SK-N-SH (cell line): ENCODE measurements around the gene BRD3. TPM values are rescaled to one million over a fixed set of nuclear protein-coding genes. Genes with fewer than 3 reads are reported as not detected.

Experiments
- CTCF ChIA-PET: fragments of 300-600, 350-600 bp; formaldehyde crosslinking; extraction: SDS; loops from one replicate; lab custom pipeline; 2021; lab: Yijun Ruan, JAX
- POLR2A ChIA-PET: fragments of 350-600 bp; sonication (Branson Sonifier 250); formaldehyde crosslinking; extraction: SDS; loops from one replicate; lab custom pipeline; 2020; ENCODE audit warnings: antibody characterized with exemption, inconsistent platforms; lab: Yijun Ruan, JAX
- DNase-seq: peaks from one replicate; pipeline ENCODE4 v3.0.0; 2012
- H2AFZ ChIP-seq: fragments of 200-600 bp; sonication (generic); 2 replicates; pipeline ENCODE4 v1.8.1; 2016; ENCODE audit warnings: antibody characterized with exemption, mild to moderate bottlenecking, low read depth
- H3F3A ChIP-seq: fragments of 200-600 bp; sonication (generic); replicated peaks from 2 replicates; pipeline ENCODE3; 2016; ENCODE audit warnings: antibody characterized with exemption, mild to moderate bottlenecking; ENCODE audit not compliant: insufficient read depth
- H3K27ac ChIP-seq, 2 experiments: fragments of 200-500 bp in 1 of 2; fragments of 200-600 bp in 1 of 2; sonication (Bioruptor generic) in 1 of 2; sonication (generic), shearing (Covaris generic) in 1 of 2; 2 replicates each; pipeline versions ENCODE4 v1.5.1 to v1.6.1; 2014 to 2016; ENCODE audit warnings: low read depth in 2 of 2, inconsistent platforms in 1 of 2, low read length in 1 of 2, mild to moderate bottlenecking in 1 of 2, mixed read lengths in 1 of 2
- H3K27me3 ChIP-seq: fragments of 200-600 bp; sonication (generic), shearing (Covaris generic); 2 replicates; pipeline ENCODE4 v1.6.1; 2016; ENCODE audit warnings: mixed run types; ENCODE audit not compliant: insufficient read depth
- H3K36me3 ChIP-seq, 2 experiments: fragments of 200-500 bp in 1 of 2; fragments of 200-600 bp in 1 of 2; sonication (Bioruptor generic) in 1 of 2; sonication (generic) in 1 of 2; replicated peaks in 1 of 2; 2 replicates each; pipeline versions ENCODE3 to v1.5.1; 2014 to 2016; ENCODE audit warnings: low read length in 1 of 2, mild to moderate bottlenecking in 1 of 2; ENCODE audit not compliant: insufficient read depth in 2 of 2, control insufficient read depth in 1 of 2
- H3K4me1 ChIP-seq, 2 experiments: fragments of 200-500 bp in 1 of 2; fragments of 200-600 bp in 1 of 2; sonication (Bioruptor generic) in 1 of 2; sonication (generic), shearing (Covaris generic) in 1 of 2; 2 replicates each; pipeline versions ENCODE4 v1.5.1 to v1.6.1; 2014 to 2016; ENCODE audit warnings: low read depth in 1 of 2, low read length in 1 of 2, mixed run types in 1 of 2; ENCODE audit not compliant: insufficient read depth in 2 of 2, control insufficient read depth in 1 of 2
- H3K4me2 ChIP-seq: fragments of 200-600 bp; sonication (generic), shearing (Covaris generic); 2 replicates; pipeline ENCODE4 v1.6.1; 2017; ENCODE audit warnings: mixed run types
- H3K4me3 ChIP-seq, 2 experiments: fragments of 200-500 bp in 1 of 2; fragments of 200-600 bp in 1 of 2; sonication (Bioruptor generic) in 1 of 2; sonication (generic), shearing (Covaris generic) in 1 of 2; 2 replicates each; pipeline versions ENCODE4 v1.5.1 to v1.8.1; 2014 to 2016; ENCODE audit warnings: low read depth in 2 of 2, inconsistent platforms in 1 of 2, low read length in 1 of 2, mild to moderate bottlenecking in 1 of 2, mixed read lengths in 1 of 2, moderate library complexity in 1 of 2
- H3K79me2 ChIP-seq: fragments of 200-600 bp; sonication (generic); 2 replicates; pipeline ENCODE4 v1.8.1; 2017; ENCODE audit warnings: mild to moderate bottlenecking; ENCODE audit not compliant: insufficient read depth
- H3K9ac ChIP-seq: fragments of 200-600 bp; sonication (generic); 2 replicates; pipeline ENCODE4 v1.6.1; 2017; ENCODE audit warnings: mixed run types
- H3K9me2 ChIP-seq: fragments of 200-600 bp; sonication (generic); 2 replicates; pipeline ENCODE4 v1.6.1; 2017; ENCODE audit warnings: mixed run types
- H3K9me3 ChIP-seq: fragments of 200-600 bp; sonication (generic); 2 replicates; pipeline ENCODE4 v1.6.1; 2017; ENCODE audit warnings: mixed run types, mild to moderate bottlenecking, moderate library complexity
- H4K20me1 ChIP-seq: fragments of 200-600 bp; sonication (generic); 2 replicates; pipeline ENCODE4 v1.6.1; 2017; ENCODE audit warnings: mild to moderate bottlenecking, mixed run types; ENCODE audit not compliant: insufficient read depth
- ELF1 ChIP-seq: IDR thresholded peaks from 2 replicates; pipeline ENCODE4 v1.4.0; 2012
- EP300 ChIP-seq, 2 experiments: IDR thresholded peaks; 2 replicates each; pipeline versions ENCODE4 v1.4.0 to v1.6.1; 2012; ENCODE audit warnings: borderline replicate concordance in 1 of 2, low read depth in 1 of 2, low read length in 1 of 2
- EZH2phosphoT487 ChIP-seq: fragments of 200-600 bp; sonication (generic); IDR thresholded peaks from 2 replicates; pipeline ENCODE4 v1.6.1; 2017; ENCODE audit warnings: low read depth, mixed run types, mild to moderate bottlenecking, antibody characterized with exemption, moderate library complexity, borderline replicate concordance
- FOXM1 ChIP-seq: IDR thresholded peaks from 2 replicates; pipeline ENCODE4 v1.4.0; 2012; ENCODE audit warnings: low read depth, mild to moderate bottlenecking
- GABPA ChIP-seq: IDR thresholded peaks from 2 replicates; pipeline ENCODE4 v1.4.0; 2012; ENCODE audit warnings: low read depth, mild to moderate bottlenecking
- NFIC ChIP-seq: IDR thresholded peaks from 2 replicates; pipeline ENCODE4 v1.4.0; 2012; ENCODE audit warnings: borderline replicate concordance
- POLR2AphosphoS5 ChIP-seq: IDR thresholded peaks from 2 replicates; pipeline ENCODE4 v1.6.1; 2012; ENCODE audit warnings: low read depth, low read length
- RAD21 ChIP-seq: IDR thresholded peaks from 2 replicates; pipeline ENCODE4 v1.6.1; 2012; ENCODE audit warnings: mild to moderate bottlenecking, low read length
- RCOR1 ChIP-seq: fragments of 150-350 bp; IDR thresholded peaks from 2 replicates; pipeline ENCODE4 v1.6.1; 2017; ENCODE audit warnings: antibody characterized with exemption, low read length
- RFX5 ChIP-seq: IDR thresholded peaks from 2 replicates; pipeline ENCODE4 v1.6.1; 2012; ENCODE audit warnings: mild to moderate bottlenecking, improper control_type of control experiment, low read length
- RXRA ChIP-seq: IDR thresholded peaks from 2 replicates; pipeline ENCODE4 v1.4.0; 2012; ENCODE audit warnings: low read depth, mild to moderate bottlenecking, borderline replicate concordance
- SIN3A ChIP-seq: IDR thresholded peaks from 2 replicates; pipeline ENCODE4 v1.6.1; 2012; ENCODE audit warnings: low read depth, mild to moderate bottlenecking, low read length, moderate library complexity, borderline replicate concordance
- WGBS: methylation state at CpG from one replicate; pipeline ENCODE4 v1.1.6; 2017; ENCODE audit warnings: low lambda C conversion rate; 5-methylcytosine and 5-hydroxymethylcytosine counted together
- polyA plus RNA-seq, 3 experiments: library from polyadenylated mRNA; depleted of rRNA; stranded (reverse); fragments of >200 nt; gene quantifications; 2 replicates each; pipeline ENCODE4 v1.2.3, GENCODE V29; 2012
- TF ChIP-seq, protein P1 (sequence below): fragments of 150-350 bp; IDR thresholded peaks from 2 replicates; pipeline ENCODE4 v1.6.1; 2016; ENCODE audit warnings: mild to moderate bottlenecking, low read depth, low read length
- TF ChIP-seq, protein P2 (sequence below): IDR thresholded peaks from 2 replicates; pipeline ENCODE4 v1.4.0; 2012; ENCODE audit warnings: low read depth

The BRD3 gene
- polyA plus RNA-seq, 1 of the 3 experiments (the other 2 are of a cell fraction): 11.4 TPM

DNA sequence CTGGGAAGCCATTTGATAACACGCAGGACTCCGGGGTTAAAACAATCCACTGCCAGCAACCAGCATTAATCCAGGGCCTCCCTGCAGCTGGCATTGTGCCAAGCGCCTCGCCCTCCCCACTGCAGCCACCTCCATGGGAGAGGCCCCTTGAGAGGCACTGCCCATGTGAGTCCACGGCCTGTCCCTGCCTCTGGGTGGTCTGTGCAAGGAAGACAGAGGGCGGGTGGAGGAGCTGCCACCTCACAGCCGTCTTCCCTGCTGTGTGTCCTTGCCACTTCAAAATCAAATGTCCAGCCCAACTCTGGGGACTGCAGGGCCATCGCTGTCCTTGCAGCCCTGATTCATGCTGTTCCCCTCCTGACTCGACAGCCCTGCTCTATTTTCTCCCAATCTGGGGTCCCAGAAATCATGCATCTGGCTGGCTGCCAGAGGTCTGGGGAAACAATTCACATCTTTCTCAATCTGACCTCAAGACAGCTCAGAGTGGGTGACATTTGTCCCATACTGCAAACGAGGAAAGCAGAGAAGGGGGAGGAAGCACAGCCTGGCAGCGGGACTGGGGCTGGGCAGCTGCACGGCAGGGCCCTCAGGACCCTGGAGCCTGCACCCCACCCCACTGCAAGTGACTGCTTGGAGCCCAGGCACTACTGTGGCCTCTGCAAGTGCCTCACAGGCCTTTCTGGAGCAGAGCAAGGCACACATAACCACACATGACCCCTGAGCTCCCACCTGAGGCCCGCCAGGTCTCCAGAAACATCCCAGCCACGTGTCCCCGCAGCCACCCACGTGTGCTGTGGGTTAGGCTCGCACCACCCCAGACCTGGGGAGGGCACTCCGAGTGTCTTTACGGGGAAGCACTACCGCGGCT is 26.8 kb downstream of the BRD3 start:
- Histone ChIP-seq H3K27me3 (no peaks in the 10 kb centered on the region), H3K79me2 (no peaks in the 10 kb centered on the region), H3K4me1 (peaks cover 0 to 18% of the 10 kb centered on the region in 2 experiments; a peak in 1 of 4 replicates), H3K9me2 (no peaks in the 10 kb centered on the region), H3K9me3 (no peaks in the 10 kb centered on the region), H3F3A (no peaks in the 10 kb centered on the region), H4K20me1 (no peaks in the 10 kb centered on the region), H3K36me3 (peaks cover 40 to 47% of the 10 kb centered on the region in 2 experiments), H3K4me3 (no peak overlapping the region), H3K27ac (peak overlapping the region in 1 of 2 experiments; percentile 56; a peak in 1 of 4 replicates), H3K4me2 (no peak overlapping the region), H2AFZ (no peak overlapping the region), H3K9ac (no peak overlapping the region)
- ChIA-PET POLR2A (interaction anchor here (2.0 kb wide), 1 partner anchor 15 kb away, joined by 4 read pairs; no protein-coding TSS in a partner anchor), CTCF (interaction anchor here (1.1 to 1.5 kb wide), 3 partner anchors 11 to 15 kb away, joined by 3 to 6 read pairs (median 4); no protein-coding TSS in a partner anchor)
- DNase-seq: peak; percentile 86
- WGBS: 71% methylated on average over 12 of the region's 21 CpGs
- TF ChIP-seq, protein P1, sequence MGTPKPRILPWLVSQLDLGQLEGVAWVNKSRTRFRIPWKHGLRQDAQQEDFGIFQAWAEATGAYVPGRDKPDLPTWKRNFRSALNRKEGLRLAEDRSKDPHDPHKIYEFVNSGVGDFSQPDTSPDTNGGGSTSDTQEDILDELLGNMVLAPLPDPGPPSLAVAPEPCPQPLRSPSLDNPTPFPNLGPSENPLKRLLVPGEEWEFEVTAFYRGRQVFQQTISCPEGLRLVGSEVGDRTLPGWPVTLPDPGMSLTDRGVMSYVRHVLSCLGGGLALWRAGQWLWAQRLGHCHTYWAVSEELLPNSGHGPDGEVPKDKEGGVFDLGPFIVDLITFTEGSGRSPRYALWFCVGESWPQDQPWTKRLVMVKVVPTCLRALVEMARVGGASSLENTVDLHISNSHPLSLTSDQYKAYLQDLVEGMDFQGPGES: no peak
- TF ChIP-seq RAD21 (no peak), RCOR1 (peak; percentile 22; the same call in 1 of the 2 replicates), FOXM1 (no peak), RXRA (no peak), RFX5 (no peak), ELF1 (no peak), SIN3A (no peak), NFIC (peak; percentile 44), POLR2AphosphoS5 (no peak), EP300 (IDR thresholded peaks at IDR 0.05; ENCODE audit: borderline replicate concordance in 1 of 2, low read depth in 1 of 2, low read length in 1 of 2) (no peak), EZH2phosphoT487 (no peak)
- TF ChIP-seq, protein P2, sequence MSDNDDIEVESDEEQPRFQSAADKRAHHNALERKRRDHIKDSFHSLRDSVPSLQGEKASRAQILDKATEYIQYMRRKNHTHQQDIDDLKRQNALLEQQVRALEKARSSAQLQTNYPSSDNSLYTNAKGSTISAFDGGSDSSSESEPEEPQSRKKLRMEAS: no peak

DNA sequence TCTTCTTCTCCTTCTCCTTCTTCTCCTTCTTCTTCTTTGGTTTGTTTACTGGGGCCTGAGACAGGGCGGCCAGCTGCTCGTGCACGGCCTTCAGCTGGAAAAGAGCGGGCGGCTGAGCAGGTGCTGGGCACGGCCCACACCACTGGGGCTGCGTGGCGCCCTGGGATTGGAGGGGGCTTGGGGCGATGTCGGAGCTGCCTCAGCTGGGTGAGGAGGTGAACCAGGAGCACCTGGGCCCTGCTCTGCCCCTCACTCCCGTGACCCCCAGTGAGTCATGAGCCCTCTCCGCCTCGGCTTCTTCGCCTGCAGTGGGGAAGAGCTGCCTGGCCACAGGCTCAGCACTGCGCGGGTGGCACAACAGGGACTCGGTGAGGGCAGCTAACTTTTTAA is 27.7 kb downstream of the BRD3 start:
- Histone ChIP-seq H2AFZ (no peak overlapping the region), H3K36me3 (peaks cover 40 to 47% of the 10 kb centered on the region in 2 experiments), H4K20me1 (no peaks in the 10 kb centered on the region), H3K27ac (peak overlapping the region in 1 of 2 experiments; percentile 0; a peak in 1 of 4 replicates), H3K9me2 (no peaks in the 10 kb centered on the region), H3F3A (no peaks in the 10 kb centered on the region), H3K9ac (no peak overlapping the region), H3K9me3 (no peaks in the 10 kb centered on the region), H3K4me1 (peaks cover 0 to 18% of the 10 kb centered on the region in 2 experiments; a peak in 1 of 4 replicates), H3K27me3 (no peaks in the 10 kb centered on the region), H3K4me2 (no peak overlapping the region), H3K4me3 (no peak overlapping the region), H3K79me2 (no peaks in the 10 kb centered on the region)
- 95% methylated on average over 13 of the region's 17 CpGs for WGBS
- ChIA-PET CTCF (interaction anchor here (1.1 to 1.5 kb wide), 3 partner anchors 12 to 14 kb away, joined by 3 to 6 read pairs (median 4); no protein-coding TSS in a partner anchor), POLR2A (interaction anchor here (2.0 kb wide), 1 partner anchor 14 kb away, joined by 4 read pairs; no protein-coding TSS in a partner anchor)
- DNase-seq: no peak
- TF ChIP-seq RFX5: no peak
- TF ChIP-seq GABPA: no peak
